NCI-H510A treated with DMSO at 0.1 percent for 48 hours (cell line): Measurements from ENCODE around the gene SMNDC1.
"Not testable (repeated sequence)": the region's sequence is repeated elsewhere in the genome, so short reads cannot be mapped to it uniquely, and the experiment has no call there.

Experiments
- DNase-seq: peaks from one replicate; lab custom pipeline; 2025; lab: John Stamatoyannopoulos, UW

Gene SMNDC1

GRCh38 chr10:110284262-110284661 lies 20.5 kb downstream of the SMNDC1 start:
- DNase-seq: no peak

GRCh38 chr10:110279407-110279986 lies 25.2 kb downstream of the SMNDC1 start:
- DNase-seq: peak; percentile 73

- no peak for DNase-seq
These were observed 25.9 kb downstream of the SMNDC1 start for GRCh38 chr10:110278562-110279406.

- no peak for DNase-seq
These were observed 27.1 kb downstream of the SMNDC1 start for GRCh38 chr10:110277591-110277990.

- no peak for DNase-seq
These were observed 28.1 kb downstream of the SMNDC1 start for GRCh38 chr10:110276603-110277002.

- DNase-seq: no peak
These were observed 29.5 kb downstream of the SMNDC1 start for GRCh38 chr10:110275128-110275729.

GRCh38 chr10:110274647-110275046 lies 30.1 kb downstream of the SMNDC1 start:
- DNase-seq: no peak

GRCh38 chr10:110274072-110274627 lies 30.6 kb downstream of the SMNDC1 start:
- DNase-seq: no peak

GRCh38 chr10:110273474-110273873 lies 31.2 kb downstream of the SMNDC1 start:
- no peak for DNase-seq

- not testable (repeated sequence) for DNase-seq
These were observed 31.7 kb downstream of the SMNDC1 start for GRCh38 chr10:110272995-110273394.

GRCh38 chr10:110269374-110270318 lies 35.1 kb downstream of the SMNDC1 start:
- DNase-seq: no peak

- no peak for DNase-seq
These were observed 35.7 kb downstream of the SMNDC1 start for GRCh38 chr10:110268971-110269370.

- DNase-seq: no peak
These were observed 36.3 kb downstream of the SMNDC1 start for GRCh38 chr10:110268442-110268841.

GRCh38 chr10:110267276-110267675 lies 37.4 kb downstream of the SMNDC1 start:
- no peak for DNase-seq

- no peak for DNase-seq
These were observed 39.0 kb downstream of the SMNDC1 start for GRCh38 chr10:110265573-110266193.

GRCh38 chr10:110263164-110263563 lies 41.6 kb downstream of the SMNDC1 start:
- no peak for DNase-seq

- DNase-seq: no peak
These were observed 43.8 kb downstream of the SMNDC1 start for GRCh38 chr10:110260746-110261477.

GRCh38 chr10:110259317-110259716 lies 45.4 kb downstream of the SMNDC1 start:
- DNase-seq: no peak

GRCh38 chr10:110258542-110258941 lies 46.2 kb downstream of the SMNDC1 start:
- no peak for DNase-seq

- DNase-seq: no peak
These were observed 50.3 kb downstream of the SMNDC1 start for GRCh38 chr10:110254467-110254866.

- no peak for DNase-seq
These were observed 52.6 kb downstream of the SMNDC1 start for GRCh38 chr10:110252151-110252550.
